Neuronal stem cell (in vitro differentiated cells): Measurements from ENCODE around the gene GABRG3.

Source experiments
- DNase-seq: peaks from one replicate; pipeline ENCODE4 v3.0.0-alpha.2; 2013; ENCODE audit warnings: low spot score
- H2AFZ ChIP-seq: one replicate; pipeline ENCODE4 v1.6.1; 2013; ENCODE audit warnings: mild to moderate bottlenecking, low read length, inconsistent platforms
- H2AK5ac ChIP-seq: 2 replicates; pipeline ENCODE4 v1.6.1; 2013; ENCODE audit warnings: low read depth, mild to moderate bottlenecking, inconsistent platforms, low read length, moderate library complexity, mixed read lengths
- H2BK120ac ChIP-seq: 2 replicates; pipeline ENCODE4 v1.6.1; 2013; ENCODE audit warnings: low read depth, mild to moderate bottlenecking, inconsistent platforms, low read length, moderate library complexity, mixed read lengths
- H2BK12ac ChIP-seq: one replicate; pipeline ENCODE4 v1.6.1; 2013; ENCODE audit warnings: low read length, inconsistent platforms
- H2BK15ac ChIP-seq: 2 replicates; pipeline ENCODE4 v1.6.1; 2013; ENCODE audit warnings: mild to moderate bottlenecking, low read length, inconsistent platforms, mixed read lengths
- H2BK5ac ChIP-seq: one replicate; pipeline ENCODE4 v1.6.1; 2013; ENCODE audit warnings: inconsistent platforms, mild to moderate bottlenecking, low read length, moderate library complexity
- H3K14ac ChIP-seq: one replicate; pipeline ENCODE4 v1.6.1; 2013; ENCODE audit warnings: low read length, inconsistent platforms
- H3K18ac ChIP-seq: 2 replicates; pipeline ENCODE4 v1.6.1; 2013; ENCODE audit warnings: low read length, inconsistent platforms
- H3K23ac ChIP-seq: 2 replicates; pipeline ENCODE4 v1.6.1; 2013; ENCODE audit warnings: low read depth, mild to moderate bottlenecking, mixed read lengths, low read length, inconsistent platforms; ENCODE audit not compliant: poor library complexity
- H3K27ac ChIP-seq: replicated peaks from 3 replicates; pipeline ENCODE4 v1.5.1; 2013; ENCODE audit warnings: low read length, inconsistent platforms
- H3K27me3 ChIP-seq, 3 experiments: 2 replicates each; pipeline ENCODE4 v1.6.1; 2013; ENCODE audit warnings: low read length in 3 of 3, mild to moderate bottlenecking in 2 of 3, inconsistent platforms in 1 of 3, low read depth in 1 of 3, mixed read lengths in 1 of 3, moderate library complexity in 1 of 3; ENCODE audit not compliant: control insufficient read depth in 3 of 3, insufficient read depth in 3 of 3
- H3K36me3 ChIP-seq, 2 donors: replicated peaks in 1 of 2; 2 replicates each; pipeline ENCODE4 v1.6.1; 2013; ENCODE audit warnings: low read length in 2 of 2; ENCODE audit not compliant: control insufficient read depth in 2 of 2, insufficient read depth in 2 of 2
- H3K4ac ChIP-seq: 2 replicates; pipeline ENCODE4 v1.6.1; 2013; ENCODE audit warnings: inconsistent platforms, mild to moderate bottlenecking, low read length, moderate library complexity
- H3K4me1 ChIP-seq, 2 donors: 1 replicate in 1 of 2; 2 replicates in 1 of 2; pipeline ENCODE4 v1.6.1; 2013; ENCODE audit warnings: low read length in 2 of 2, low read depth in 1 of 2; ENCODE audit not compliant: control insufficient read depth in 2 of 2, insufficient read depth in 1 of 2
- H3K4me2 ChIP-seq: one replicate; pipeline ENCODE4 v1.6.1; 2013; ENCODE audit warnings: mild to moderate bottlenecking, low read length, inconsistent platforms; ENCODE audit not compliant: insufficient read depth, poor library complexity, severe bottlenecking
- H3K4me3 ChIP-seq, 2 donors: 2 replicates each; pipeline ENCODE4 v1.5.1; 2013; ENCODE audit warnings: low read length in 2 of 2, mild to moderate bottlenecking in 2 of 2, inconsistent platforms in 1 of 2, moderate library complexity in 1 of 2
- H3K79me1 ChIP-seq: one replicate; pipeline ENCODE4 v1.6.1; 2013; ENCODE audit warnings: low read depth, mild to moderate bottlenecking, inconsistent platforms, low read length, moderate library complexity
- H3K9ac ChIP-seq: one replicate; pipeline ENCODE4 v1.6.1; 2013; ENCODE audit warnings: mild to moderate bottlenecking, low read depth, low read length, inconsistent platforms; ENCODE audit not compliant: poor library complexity
- H3K9me3 ChIP-seq, 2 donors: replicated peaks in 1 of 2; 2 replicates each; pipeline versions ENCODE3 to v1.6.1; 2013; ENCODE audit warnings: low read length in 2 of 2, mild to moderate bottlenecking in 2 of 2, inconsistent platforms in 1 of 2, low read depth in 1 of 2, mixed read lengths in 1 of 2, moderate library complexity in 1 of 2; ENCODE audit not compliant: control insufficient read depth in 2 of 2, insufficient read depth in 1 of 2
- H4K8ac ChIP-seq: one replicate; pipeline ENCODE4 v1.6.1; 2013; ENCODE audit warnings: low read depth, mild to moderate bottlenecking, inconsistent platforms, low read length, moderate library complexity
- H4K91ac ChIP-seq: one replicate; pipeline ENCODE4 v1.6.1; 2013; ENCODE audit warnings: low read length, low read depth, mild to moderate bottlenecking, inconsistent platforms; ENCODE audit not compliant: poor library complexity
- WGBS, 2 donors: extraction: QIAGEN DNeasy Blood & Tissue Kit; methylation state at CpG; one replicate each; pipeline ENCODE4 v1.1.7; 2013; ENCODE audit warnings: missing lambda C conversion rate in 2 of 2, mixed read lengths in 1 of 2; ENCODE audit not compliant: insufficient read length in 2 of 2, insufficient replicate concordance in 1 of 2; ENCODE audit errors: extremely low coverage in 2 of 2; 5-methylcytosine and 5-hydroxymethylcytosine counted together

GABRG3 gene

GRCh38 chr15:27475395-27475794 is 504.4 kb downstream of the GABRG3 start:
- Histone ChIP-seq H3K4me3 (no peak overlapping the region), H3K4ac (no peak overlapping the region), H2BK5ac (no peak overlapping the region), H3K79me1 (no peaks in the 10 kb centered on the region), H3K23ac (no peak overlapping the region), H3K4me2 (no peak overlapping the region), H3K9ac (no peak overlapping the region), H2AK5ac (no peak overlapping the region), H2BK15ac (no peak overlapping the region), H3K27ac (no peak overlapping the region), H3K27me3 (no peaks in the 10 kb centered on the region), H3K14ac (no peak overlapping the region), H3K9me3 (no peaks in the 10 kb centered on the region), H3K18ac (no peak overlapping the region), H2BK120ac (no peak overlapping the region), H4K8ac (no peak overlapping the region), H4K91ac (no peak overlapping the region), H3K4me1 (no peaks in the 10 kb centered on the region), H2BK12ac (no peak overlapping the region), H2AFZ (no peak overlapping the region), H3K36me3 (no peaks in the 10 kb centered on the region)
- WGBS, 2 donors, result 100% methylated on average over 2 of the region's 4 CpGs; no CpG with 5 or more reads in 1 of the 2 donors
- DNase-seq, result no peak

GRCh38 chr15:27479296-27480140 is 508.5 kb downstream of the GABRG3 start:
- DNase-seq, result no peak
- Histone ChIP-seq H3K4me2 (no peak overlapping the region), H2BK120ac (no peak overlapping the region), H3K79me1 (no peaks in the 10 kb centered on the region), H3K27me3 (no peaks in the 10 kb centered on the region), H3K14ac (no peak overlapping the region), H3K23ac (no peak overlapping the region), H3K27ac (no peak overlapping the region), H3K4me1 (peaks cover 0 to 2% of the 10 kb centered on the region in 2 donors), H3K9ac (no peak overlapping the region), H3K36me3 (no peaks in the 10 kb centered on the region), H3K9me3 (no peaks in the 10 kb centered on the region), H2BK12ac (no peak overlapping the region), H3K4me3 (no peak overlapping the region), H3K18ac (no peak overlapping the region), H2AK5ac (no peak overlapping the region), H3K4ac (no peak overlapping the region), H4K91ac (no peak overlapping the region), H2BK15ac (no peak overlapping the region), H4K8ac (no peak overlapping the region), H2BK5ac (no peak overlapping the region), H2AFZ (no peak overlapping the region)
- no CpG with 5 or more reads among the region's 4 CpGs for WGBS, 2 donors

GRCh38 chr15:27480141-27480530 is 509.2 kb downstream of the GABRG3 start:
- Histone ChIP-seq H2BK120ac (no peak overlapping the region), H2AFZ (no peak overlapping the region), H3K27me3 (no peaks in the 10 kb centered on the region), H3K4me1 (peaks cover 0 to 2% of the 10 kb centered on the region in 2 donors), H3K9ac (no peak overlapping the region), H2AK5ac (no peak overlapping the region), H2BK5ac (no peak overlapping the region), H3K9me3 (peaks cover 0 to 2% of the 10 kb centered on the region in 2 donors), H3K27ac (no peak overlapping the region), H3K18ac (no peak overlapping the region), H2BK15ac (no peak overlapping the region), H3K4ac (no peak overlapping the region), H3K14ac (no peak overlapping the region), H3K79me1 (no peaks in the 10 kb centered on the region), H4K8ac (no peak overlapping the region), H3K4me3 (no peak overlapping the region), H3K23ac (no peak overlapping the region), H4K91ac (no peak overlapping the region), H2BK12ac (no peak overlapping the region), H3K4me2 (no peak overlapping the region), H3K36me3 (no peaks in the 10 kb centered on the region)
- no CpG with 5 or more reads among the region's 5 CpGs for WGBS, 2 donors
- DNase-seq, result no peak

GRCh38 chr15:27480642-27481041 is 509.7 kb downstream of the GABRG3 start:
- Histone ChIP-seq H3K14ac (no peak overlapping the region), H3K36me3 (no peaks in the 10 kb centered on the region), H4K8ac (no peak overlapping the region), H3K27ac (no peak overlapping the region), H2AFZ (no peak overlapping the region), H3K23ac (no peak overlapping the region), H3K4me1 (peaks cover 0 to 2% of the 10 kb centered on the region in 2 donors), H2BK15ac (no peak overlapping the region), H3K9ac (no peak overlapping the region), H2BK5ac (no peak overlapping the region), H3K4me2 (no peak overlapping the region), H3K4ac (no peak overlapping the region), H3K18ac (no peak overlapping the region), H3K27me3 (no peaks in the 10 kb centered on the region), H2AK5ac (no peak overlapping the region), H3K9me3 (peaks cover 0 to 2% of the 10 kb centered on the region in 2 donors), H3K79me1 (no peaks in the 10 kb centered on the region), H2BK12ac (no peak overlapping the region), H2BK120ac (no peak overlapping the region), H4K91ac (no peak overlapping the region), H3K4me3 (no peak overlapping the region)
- WGBS, 2 donors, result no CpG with 5 or more reads among the region's 3 CpGs
- DNase-seq, result no peak
